SH-SY5Y (cell line): ENCODE measurements around the gene SCNN1B.

ENCODE experiments used
- GATA2 ChIP-seq: IDR thresholded peaks from 2 replicates; pipeline ENCODE4 v1.6.1; 2011; ENCODE audit warnings: mild to moderate bottlenecking, low read depth, low read length
- GATA3 ChIP-seq: IDR thresholded peaks from 2 replicates; pipeline ENCODE4 v1.6.1; 2011; ENCODE audit warnings: low read depth, mild to moderate bottlenecking, low read length, moderate library complexity

- TF ChIP-seq GATA2 (no peak), GATA3 (no peak)
Measured at GRCh38 chr16:23288726-23289512, 13.2 kb upstream of the SCNN1B start.
